ENCODE measurements around the gene SNAPIN.

SNAPIN gene

DNA sequence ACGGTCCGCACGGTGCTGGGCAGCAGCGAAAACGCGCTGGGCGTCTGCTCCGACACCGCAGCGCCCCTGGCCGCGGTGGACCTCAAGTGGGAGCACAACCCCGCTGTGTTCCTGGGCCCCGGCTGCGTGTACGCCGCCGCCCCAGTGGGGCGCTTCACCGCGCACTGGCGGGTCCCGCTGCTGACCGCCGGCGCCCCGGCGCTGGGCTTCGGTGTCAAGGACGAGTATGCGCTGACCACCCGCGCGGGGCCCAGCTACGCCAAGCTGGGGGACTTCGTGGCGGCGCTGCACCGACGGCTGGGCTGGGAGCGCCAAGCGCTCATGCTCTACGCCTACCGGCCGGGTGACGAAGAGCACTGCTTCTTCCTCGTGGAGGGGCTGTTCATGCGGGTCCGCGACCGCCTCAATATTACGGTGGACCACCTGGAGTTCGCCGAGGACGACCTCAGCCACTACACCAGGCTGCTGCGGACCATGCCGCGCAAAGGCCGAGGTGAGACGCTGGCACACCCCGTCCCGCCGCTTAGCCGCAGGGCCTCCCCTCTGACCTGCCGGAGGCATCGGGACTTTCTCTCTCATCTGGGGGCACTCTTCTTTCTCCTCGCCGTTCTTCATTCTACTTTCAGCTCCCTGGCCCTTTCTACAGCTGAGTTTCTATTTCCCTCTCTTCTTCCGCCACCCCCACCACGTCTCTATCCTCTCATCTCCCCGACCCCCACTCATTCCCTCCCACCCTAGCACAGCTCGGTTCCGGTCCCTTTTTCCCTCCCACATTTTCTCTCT lies 21.0 kb downstream of the SNAPIN start:
- DNase-seq, result peak; percentile 39

DNA sequence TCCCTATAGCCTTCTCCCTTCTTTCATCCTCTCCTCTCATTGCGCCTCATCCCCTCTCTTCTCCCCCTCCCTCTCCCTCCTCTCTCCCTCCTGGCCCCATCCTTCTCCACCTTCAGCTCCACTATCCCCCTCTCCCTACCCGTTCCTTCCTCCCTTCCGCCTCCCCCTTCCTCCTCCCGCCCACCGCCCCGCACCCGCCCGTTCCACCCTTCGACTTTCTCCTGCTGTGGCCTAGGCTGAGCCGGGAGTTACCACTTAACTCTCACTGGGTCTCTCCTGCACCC lies 21.6 kb downstream of the SNAPIN start:
- no peak for DNase-seq

- DNase-seq, result no peak
Measured at GRCh38 chr1:153682730-153683129, 24.2 kb downstream of the SNAPIN start.

GRCh38 chr1:153683854-153684253 lies 25.4 kb downstream of the SNAPIN start:
- no peak for DNase-seq

- no peak for DNase-seq
Measured at GRCh38 chr1:153684892-153685291, 26.4 kb downstream of the SNAPIN start.

GRCh38 chr1:153685544-153686340 lies 27.2 kb downstream of the SNAPIN start:
- no peak for DNase-seq

DNA sequence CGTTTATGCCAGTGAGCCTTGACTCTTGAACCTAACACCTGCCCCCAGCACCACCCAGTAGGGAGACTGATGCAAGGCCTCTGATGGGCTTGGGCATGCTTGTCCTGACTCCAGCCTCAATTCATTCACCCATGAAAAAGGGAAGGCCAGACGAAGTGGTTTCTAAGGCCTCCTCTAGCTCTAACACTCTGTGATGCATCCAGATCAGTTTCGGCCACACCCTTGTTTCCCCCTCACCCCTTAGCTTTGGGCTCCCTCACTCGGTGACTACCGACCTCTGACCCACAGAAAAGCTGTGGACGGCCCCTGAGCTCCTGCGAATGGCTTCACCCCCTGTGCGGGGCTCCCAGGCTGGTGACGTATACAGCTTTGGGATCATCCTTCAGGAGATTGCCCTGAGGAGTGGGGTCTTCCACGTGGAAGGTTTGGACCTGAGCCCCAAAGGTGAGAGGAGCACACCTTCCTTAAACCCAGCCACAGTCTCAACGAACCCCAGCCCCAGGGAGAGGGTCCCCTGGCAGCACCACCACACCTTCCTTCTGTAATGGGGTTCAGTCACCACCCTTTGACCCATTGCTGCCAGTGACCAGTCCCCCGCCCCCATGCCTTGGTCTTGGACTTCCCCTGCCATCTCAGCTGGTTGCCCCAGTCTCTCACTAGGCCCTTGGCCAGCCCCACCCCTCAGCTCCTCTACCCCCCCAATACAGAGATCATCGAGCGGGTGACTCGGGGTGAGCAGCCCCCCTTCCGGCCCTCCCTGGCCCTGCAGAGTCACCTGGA lies 29.0 kb downstream of the SNAPIN start:
- no peak for DNase-seq

GRCh38 chr1:153688276-153688675 lies 29.8 kb downstream of the SNAPIN start:
- DNase-seq, result no peak

GRCh38 chr1:153688736-153689328 lies 30.3 kb downstream of the SNAPIN start:
- no peak for DNase-seq

- DNase-seq, result no peak
Measured at GRCh38 chr1:153693466-153693865, 35.0 kb downstream of the SNAPIN start.

GRCh38 chr1:153696741-153697140 lies 38.2 kb downstream of the SNAPIN start:
- DNase-seq, result no peak

DNA sequence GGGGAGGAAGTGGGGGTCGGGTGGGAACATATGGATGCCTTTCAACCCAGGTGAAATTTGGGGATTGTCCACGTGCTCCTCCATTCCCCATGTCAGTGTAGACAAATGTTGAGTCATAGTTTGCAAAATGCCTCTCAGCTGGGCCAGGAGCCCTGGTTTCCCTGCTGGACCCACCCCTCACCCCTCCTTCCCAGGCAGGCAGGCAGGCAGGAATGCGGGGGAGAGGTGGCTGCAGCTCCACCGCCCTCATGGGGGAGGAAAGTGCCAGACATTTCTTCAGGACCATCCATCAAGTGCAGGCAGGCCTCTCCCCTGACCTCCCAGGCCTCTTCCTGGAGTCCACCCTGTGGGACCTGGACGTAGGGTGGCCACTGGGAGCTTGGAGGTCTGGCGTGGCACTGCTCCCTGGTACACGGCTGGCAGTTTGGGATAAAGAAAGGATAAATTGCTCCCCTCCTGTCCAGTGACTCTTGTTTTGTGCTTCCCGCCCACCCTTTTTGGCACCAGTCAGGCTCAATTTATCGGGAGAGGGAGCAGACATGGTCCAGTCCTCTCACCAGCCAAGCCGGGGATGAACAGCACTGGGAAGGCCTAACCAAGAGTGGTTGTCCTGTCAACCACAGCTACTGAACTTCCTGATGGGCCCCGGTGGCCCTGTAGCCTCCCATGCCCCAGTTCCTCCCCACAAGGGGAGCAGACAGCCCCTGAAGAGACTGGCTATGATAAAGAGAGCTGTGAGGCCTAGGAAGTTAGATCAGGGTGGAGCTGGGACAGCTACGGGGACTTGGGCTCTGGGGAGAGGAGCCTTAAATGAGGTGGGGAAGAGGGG lies 38.9 kb downstream of the SNAPIN start:
- peak; percentile 50 for DNase-seq

DNA sequence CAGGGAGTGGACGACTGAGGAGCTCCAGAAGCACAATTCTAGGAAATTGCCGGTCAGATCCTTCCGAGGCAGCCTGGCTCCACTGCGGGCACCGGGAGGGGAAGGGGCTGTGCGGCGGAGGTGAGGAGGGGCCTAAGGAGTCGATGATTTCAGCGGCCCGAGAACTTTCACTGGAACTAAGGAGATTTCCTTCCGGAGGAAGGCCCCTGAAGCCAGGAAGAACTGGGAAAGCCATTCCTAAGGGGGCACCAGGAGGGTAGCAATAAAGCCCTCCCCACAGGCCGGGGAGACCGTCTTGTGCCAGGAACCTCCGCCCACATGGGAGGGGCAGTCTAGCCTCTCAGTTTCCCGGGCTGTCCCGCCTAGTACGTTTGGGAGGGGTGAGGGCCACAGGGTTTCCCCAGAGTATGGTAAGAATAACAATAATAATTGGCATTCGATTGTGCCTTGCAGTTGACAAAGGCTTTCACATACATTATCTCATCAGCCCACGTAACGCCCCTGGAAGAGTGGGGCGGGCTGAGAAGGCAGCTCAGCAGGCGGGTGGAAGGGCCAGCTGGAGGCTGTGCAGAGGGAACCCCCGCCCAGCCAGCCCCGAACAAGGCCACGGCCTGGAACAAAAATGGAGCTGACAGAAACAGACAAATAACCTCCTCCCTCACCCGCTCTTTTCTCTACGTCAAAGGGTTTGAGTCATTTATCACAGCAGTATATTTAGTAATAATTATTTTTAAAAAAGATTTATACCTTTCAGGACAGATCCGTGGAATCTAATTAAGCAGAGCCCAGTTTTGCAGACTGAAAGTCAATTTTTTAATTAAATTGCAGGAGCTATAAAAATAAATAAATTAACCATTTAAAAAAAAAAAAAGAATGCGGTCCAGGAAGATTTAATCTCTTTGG lies 39.8 kb downstream of the SNAPIN start:
- peak; percentile 81 for DNase-seq

GRCh38 chr1:153698923-153699714 lies 40.6 kb downstream of the SNAPIN start:
- DNase-seq, result no peak

DNA sequence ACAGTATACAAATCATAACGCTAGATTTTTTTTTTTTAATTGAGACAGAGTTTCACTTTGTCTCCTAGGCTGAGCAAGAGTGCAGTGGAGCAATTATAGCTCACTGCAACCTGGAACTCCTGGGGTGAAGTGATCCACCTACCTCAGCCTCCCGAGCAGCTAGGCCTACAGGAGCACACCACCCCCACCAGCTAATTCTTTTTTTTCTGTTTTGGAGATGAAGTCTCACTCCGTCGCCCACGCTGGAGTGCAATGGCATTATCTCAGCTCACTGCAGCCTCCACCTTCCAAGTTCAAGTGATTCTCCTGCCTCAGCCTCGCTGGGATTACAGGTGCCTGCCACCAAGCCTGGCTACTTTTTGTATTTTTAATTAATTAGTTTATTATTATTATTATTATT lies 41.3 kb downstream of the SNAPIN start:
- no peak for DNase-seq

GRCh38 chr1:153705484-153705883 lies 47.0 kb downstream of the SNAPIN start:
- no peak for DNase-seq

GRCh38 chr1:153711026-153711425 lies 52.5 kb downstream of the SNAPIN start:
- DNase-seq, result no peak

All from right hindlimb (tissue), 1 donor.